LNCAP (cell line): ENCODE data around the gene CAPN14.

Experiments
- TF ChIP-seq, protein P1 (sequence below): fragments of 450-650 bp; IDR thresholded peaks from 2 replicates; pipeline ENCODE4 v1.5.1; 2017; ENCODE audit warnings: mild to moderate bottlenecking

The CAPN14 gene

DNA sequence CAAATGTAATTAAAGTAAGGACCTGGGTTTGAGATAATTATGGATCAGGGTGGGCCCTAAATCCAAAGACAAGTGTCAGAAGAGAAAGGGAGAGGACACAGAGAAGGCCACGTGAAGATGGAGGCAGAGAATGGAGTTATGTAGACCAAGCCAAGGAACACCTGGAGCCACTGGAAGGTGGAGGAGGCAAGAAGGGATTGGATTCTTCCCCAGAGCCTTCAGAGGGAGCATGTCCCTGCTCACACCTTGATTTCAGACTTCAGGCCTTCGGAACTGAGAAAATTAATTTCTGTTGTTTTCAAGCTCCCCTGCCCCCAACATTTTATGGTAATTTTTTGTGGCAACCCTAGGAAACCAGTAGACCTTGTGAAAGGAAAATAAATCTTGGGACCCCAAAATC lies 19.6 kb downstream of the CAPN14 start:
- TF ChIP-seq, protein P1, sequence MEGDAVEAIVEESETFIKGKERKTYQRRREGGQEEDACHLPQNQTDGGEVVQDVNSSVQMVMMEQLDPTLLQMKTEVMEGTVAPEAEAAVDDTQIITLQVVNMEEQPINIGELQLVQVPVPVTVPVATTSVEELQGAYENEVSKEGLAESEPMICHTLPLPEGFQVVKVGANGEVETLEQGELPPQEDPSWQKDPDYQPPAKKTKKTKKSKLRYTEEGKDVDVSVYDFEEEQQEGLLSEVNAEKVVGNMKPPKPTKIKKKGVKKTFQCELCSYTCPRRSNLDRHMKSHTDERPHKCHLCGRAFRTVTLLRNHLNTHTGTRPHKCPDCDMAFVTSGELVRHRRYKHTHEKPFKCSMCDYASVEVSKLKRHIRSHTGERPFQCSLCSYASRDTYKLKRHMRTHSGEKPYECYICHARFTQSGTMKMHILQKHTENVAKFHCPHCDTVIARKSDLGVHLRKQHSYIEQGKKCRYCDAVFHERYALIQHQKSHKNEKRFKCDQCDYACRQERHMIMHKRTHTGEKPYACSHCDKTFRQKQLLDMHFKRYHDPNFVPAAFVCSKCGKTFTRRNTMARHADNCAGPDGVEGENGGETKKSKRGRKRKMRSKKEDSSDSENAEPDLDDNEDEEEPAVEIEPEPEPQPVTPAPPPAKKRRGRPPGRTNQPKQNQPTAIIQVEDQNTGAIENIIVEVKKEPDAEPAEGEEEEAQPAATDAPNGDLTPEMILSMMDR: no peak

DNA sequence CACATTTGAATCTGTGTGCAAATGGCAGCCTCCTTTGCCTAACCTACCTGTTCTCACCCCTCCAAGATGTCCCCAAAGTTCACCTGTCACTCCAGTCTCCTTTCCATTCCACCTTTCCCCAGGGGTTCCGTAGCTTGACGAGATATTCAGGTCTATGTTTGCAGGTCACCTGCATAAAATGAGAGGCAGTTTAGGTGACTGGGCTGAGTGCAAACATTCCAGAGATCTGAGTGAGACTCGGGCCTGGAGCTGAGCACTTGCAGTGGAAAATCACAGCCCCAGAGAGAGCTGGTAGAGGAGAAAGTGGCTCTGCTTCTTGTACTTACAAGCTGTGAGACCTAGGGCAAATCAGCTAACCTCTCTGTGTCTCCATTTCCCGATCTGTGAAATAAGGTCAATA lies 20.1 kb downstream of the CAPN14 start:
- TF ChIP-seq, protein P1: no peak

DNA sequence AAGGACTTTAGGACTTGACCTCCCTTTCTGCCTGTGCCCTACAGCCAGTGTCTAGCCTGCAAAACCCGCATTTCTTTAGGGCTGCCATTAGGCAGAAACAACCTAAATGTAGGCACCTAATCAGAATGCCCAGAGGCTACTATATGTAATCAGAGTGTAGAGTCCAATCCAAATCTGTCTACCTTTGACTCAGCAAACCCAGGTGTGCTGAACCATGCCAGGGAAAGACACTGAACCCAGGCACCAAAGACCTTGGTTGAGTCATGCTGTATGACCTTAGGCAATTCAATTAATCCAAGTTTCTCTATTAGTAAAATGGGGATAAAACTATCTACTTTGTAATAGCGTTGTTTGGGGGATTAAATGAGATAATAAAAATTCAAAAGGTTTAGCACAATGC lies 20.7 kb downstream of the CAPN14 start:
- TF ChIP-seq, protein P1: no peak

DNA sequence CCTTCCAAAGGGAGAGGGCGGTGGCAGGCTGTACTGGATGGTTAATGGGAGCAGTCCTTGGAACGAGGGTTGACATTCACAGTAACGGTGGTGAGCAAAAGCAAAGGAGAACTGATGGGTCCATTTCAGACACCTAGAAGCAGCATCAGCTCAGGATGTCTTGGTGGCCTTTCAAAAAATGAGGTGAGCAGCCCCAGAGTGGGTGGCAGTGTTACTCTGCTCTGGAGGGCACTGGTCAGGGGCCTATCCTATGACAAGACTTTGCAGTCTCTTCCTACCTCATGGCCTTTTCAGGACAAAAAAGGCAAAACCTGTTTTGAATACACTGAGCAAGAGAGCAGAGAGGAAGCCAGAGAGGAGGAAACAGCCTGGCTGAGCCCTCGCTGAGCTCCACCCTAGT lies 23.5 kb downstream of the CAPN14 start:
- TF ChIP-seq, protein P1: no peak

DNA sequence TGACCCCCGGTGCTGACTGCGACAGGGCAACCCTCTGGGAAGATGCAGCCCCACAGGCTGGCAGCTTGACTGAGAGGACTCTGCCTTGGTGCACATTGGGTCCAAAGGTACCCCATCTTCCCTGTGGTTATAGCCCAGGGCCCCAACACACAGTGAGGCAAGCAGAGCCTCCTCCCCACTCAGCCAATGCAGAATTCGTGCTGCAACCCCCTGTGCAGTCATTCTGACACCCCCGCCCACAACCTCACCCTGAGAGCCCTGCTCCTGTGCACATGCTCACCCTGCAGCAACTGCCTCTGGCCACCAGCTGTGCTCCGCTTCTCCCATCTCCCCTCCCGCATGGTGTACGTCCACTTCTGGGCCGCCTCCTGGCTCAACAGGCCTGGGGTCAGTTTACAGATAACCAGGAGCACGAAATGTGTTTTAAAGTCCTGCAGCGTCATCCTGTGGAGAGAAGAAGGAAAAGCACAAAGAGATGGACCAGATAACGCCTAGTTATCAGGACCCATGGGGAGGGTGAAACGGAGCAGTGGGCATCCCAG lies 24.4 kb downstream of the CAPN14 start:
- TF ChIP-seq, protein P1: no peak

DNA sequence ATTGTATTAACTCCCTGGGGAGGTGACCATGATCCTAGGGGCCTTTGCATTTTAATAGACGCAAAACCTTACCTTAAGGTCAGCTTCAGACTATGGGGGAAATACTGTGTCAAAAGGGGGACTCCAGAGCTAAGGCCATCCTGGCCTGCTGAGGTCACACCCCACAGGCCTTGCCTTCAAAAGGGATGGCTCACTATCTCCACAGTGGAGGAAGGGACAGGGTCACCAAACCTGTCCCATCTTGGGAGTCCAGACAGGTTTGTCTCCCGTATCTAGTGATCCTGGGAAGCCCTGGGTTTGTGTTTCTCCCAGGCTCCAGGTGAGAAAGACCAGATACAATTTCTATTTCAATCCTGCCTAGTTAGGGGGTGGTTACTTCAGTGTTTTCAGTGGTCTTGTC lies 24.9 kb downstream of the CAPN14 start:
- TF ChIP-seq, protein P1: no peak

DNA sequence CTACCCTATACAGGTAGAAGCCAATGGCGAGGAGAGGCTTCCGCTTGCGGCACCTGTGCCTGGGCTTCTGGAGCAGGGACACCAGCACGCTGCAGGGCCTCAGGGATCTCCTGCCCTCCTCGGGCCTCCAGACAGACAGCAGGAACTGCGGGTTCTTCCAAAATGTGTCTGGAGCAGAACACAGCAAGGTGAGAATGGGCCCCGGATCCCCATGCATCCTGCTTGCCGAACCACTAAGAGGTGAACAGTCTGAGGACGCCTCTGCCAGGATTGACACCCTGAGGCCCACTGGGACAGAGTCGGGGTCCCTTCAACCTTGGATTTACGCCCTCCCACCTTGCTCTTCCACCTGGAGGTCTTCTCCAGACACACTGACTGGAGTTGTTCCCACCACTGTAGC lies 25.4 kb downstream of the CAPN14 start:
- TF ChIP-seq, protein P1: no peak

DNA sequence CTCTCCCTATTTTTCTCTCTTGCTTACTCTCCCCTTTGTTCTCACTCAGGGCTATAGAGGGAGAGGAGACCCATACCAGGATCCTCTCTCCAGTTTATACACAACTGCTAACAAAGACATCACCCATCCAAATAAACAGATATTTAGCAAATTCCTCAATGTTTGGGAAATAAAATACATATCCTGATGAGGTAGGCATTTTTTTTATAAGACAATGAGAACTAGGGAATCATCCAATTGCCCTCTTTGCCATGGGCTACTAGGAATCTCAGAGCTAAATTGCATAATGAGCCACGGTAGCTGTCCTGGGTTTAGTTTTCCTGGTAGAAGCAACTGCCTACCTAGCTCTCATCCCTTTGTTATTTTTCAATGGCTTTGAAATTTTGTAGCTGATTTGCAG lies 27.1 kb downstream of the CAPN14 start:
- TF ChIP-seq, protein P1: no peak
